HG03575 (cell line): ENCODE data around the gene TEAD1.
A peak's percentile ranks its signal among the peaks of the same experiment; 100 is the strongest.

Experiments used
- ATAC-seq: cut with Tn5 transposase; IDR thresholded peaks from one replicate; pipeline ENCODE4 v1.9.1; 2021; ENCODE audit not compliant: unreplicated experiment, insufficient number of reproducible peaks, low FRiP score; ENCODE audit errors: extremely low read depth

TEAD1 gene

GRCh38 chr11:12698048-12698447 lies 23.8 kb downstream of the TEAD1 start:
- no peak for ATAC-seq

GRCh38 chr11:12701811-12702592 lies 27.8 kb downstream of the TEAD1 start:
- no peak for ATAC-seq

- no peak for ATAC-seq
Measured at GRCh38 chr11:12702999-12703453, 28.8 kb downstream of the TEAD1 start.

- no peak for ATAC-seq
Measured at GRCh38 chr11:12704049-12704448, 29.8 kb downstream of the TEAD1 start.

GRCh38 chr11:12705874-12706273 lies 31.7 kb downstream of the TEAD1 start:
- ATAC-seq: no peak

GRCh38 chr11:12706545-12707499 lies 32.6 kb downstream of the TEAD1 start:
- no peak for ATAC-seq

GRCh38 chr11:12707500-12707880 lies 33.3 kb downstream of the TEAD1 start:
- ATAC-seq: no peak

GRCh38 chr11:12711496-12711895 lies 37.3 kb downstream of the TEAD1 start:
- no peak for ATAC-seq

- no peak for ATAC-seq
Measured at GRCh38 chr11:12712132-12712531, 37.9 kb downstream of the TEAD1 start.

GRCh38 chr11:12715131-12715530 lies 40.9 kb downstream of the TEAD1 start:
- ATAC-seq: no peak

- ATAC-seq: no peak
Measured at GRCh38 chr11:12715941-12716340, 41.7 kb downstream of the TEAD1 start.

GRCh38 chr11:12716816-12717215 lies 42.6 kb downstream of the TEAD1 start:
- ATAC-seq: no peak

- peak; percentile 84 for ATAC-seq
Measured at GRCh38 chr11:12717851-12718291, 43.6 kb downstream of the TEAD1 start.

- ATAC-seq: no peak
Measured at GRCh38 chr11:12719221-12719620, 45.0 kb downstream of the TEAD1 start.

- ATAC-seq: no peak
Measured at GRCh38 chr11:12721816-12722604, 47.8 kb downstream of the TEAD1 start.

GRCh38 chr11:12723421-12724300 lies 49.4 kb downstream of the TEAD1 start:
- ATAC-seq: no peak

- no peak for ATAC-seq
Measured at GRCh38 chr11:12724301-12725054, 50.3 kb downstream of the TEAD1 start.
